GM19238 (cell line): ENCODE measurements around the gene HMX3.

Source experiments
- DNase-seq: peaks from one replicate; pipeline ENCODE4 v3.0.0; 2011; ENCODE audit warnings: low spot score; ENCODE audit not compliant: insufficient read length

HMX3 gene

DNA sequence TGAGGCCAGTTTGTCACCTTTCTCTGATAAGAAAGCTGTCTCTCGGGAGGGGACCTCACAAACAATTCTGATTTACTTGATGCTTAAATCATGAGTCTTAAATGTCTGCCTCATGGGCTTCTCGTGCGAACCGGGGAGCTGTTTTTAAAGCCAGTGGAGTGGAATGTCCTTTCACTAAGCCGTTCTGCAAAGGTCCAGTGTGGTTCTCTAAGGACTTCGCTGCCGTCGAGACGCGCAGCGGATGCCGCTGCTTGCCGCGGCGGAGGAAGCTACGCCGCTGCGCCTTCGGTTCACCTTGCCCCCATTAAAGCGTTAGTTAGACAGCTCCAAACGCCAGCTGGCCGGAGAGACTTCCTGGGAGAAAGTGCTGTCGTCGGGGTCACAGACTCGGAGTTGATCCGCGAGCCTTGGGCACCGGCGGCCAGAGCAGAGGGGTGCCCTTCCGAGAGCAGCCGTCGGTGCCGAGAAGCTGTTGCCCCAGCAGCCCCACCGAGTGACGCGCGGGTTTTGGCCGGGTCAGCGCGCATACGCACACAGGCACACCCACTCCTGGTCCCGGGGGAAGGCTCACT is 1.3 kb upstream of the HMX3 start:
- DNase-seq: no peak

- no peak for DNase-seq
These were observed 805 bp upstream of the HMX3 start for GRCh38 chr10:123134915-123135414.

- DNase-seq: no peak
These were observed 543 bp downstream of the HMX3 start for GRCh38 chr10:123136221-123136805.

- no peak for DNase-seq
These were observed 1.3 kb downstream of the HMX3 start for GRCh38 chr10:123136806-123137642.

DNA sequence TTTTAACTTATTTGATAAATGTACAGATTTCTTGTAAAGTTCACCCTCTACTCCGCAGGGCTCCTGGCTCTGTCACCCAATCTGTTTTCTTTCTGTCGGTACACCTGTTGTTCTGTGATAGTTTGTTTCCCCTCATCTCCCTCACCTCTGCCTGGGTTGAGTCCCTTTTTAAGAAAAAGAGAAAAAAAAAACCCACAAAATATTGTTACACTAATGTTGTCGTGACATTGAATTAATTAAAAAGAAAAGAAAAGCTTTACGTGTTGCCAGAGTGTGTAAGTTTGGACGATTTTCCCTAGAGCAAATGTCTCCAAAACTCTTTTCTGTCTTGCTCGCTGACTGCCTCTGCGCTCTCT is 3.4 kb downstream of the HMX3 start:
- no peak for DNase-seq

DNA sequence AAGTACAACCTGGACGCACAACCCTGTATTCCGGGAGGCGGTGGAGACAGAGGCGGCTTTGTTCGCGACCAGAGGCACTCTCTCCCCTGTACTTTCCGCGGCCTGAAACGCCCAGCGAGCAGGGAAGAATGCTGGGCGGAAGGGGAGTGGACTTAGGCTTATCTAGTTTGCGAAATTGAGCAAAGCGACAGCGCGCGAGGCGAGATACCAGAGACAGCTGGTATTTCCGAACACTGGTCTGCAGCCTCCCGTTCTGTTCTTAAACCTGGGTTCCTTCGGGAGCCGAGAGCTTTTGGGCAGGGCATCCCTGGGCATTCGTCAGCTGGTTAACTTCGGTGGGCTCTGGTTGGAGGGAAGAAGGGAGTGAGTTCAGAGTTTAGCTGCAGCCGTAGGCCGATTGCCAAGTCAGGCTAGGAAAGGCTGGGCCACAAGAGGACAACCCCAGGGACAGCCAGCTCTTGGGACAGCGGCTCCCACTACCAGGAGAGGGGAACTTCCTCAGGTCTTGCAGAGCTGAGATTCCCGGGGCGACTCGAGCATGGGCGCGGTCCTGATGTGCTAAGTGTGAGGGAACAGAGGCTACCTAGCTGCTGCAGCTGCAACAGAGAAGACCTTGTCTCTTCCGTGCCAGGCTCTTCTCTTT is 3.9 kb downstream of the HMX3 start:
- DNase-seq: no peak

- no peak for DNase-seq
These were observed 4.6 kb downstream of the HMX3 start for GRCh38 chr10:123140164-123140982.

DNA sequence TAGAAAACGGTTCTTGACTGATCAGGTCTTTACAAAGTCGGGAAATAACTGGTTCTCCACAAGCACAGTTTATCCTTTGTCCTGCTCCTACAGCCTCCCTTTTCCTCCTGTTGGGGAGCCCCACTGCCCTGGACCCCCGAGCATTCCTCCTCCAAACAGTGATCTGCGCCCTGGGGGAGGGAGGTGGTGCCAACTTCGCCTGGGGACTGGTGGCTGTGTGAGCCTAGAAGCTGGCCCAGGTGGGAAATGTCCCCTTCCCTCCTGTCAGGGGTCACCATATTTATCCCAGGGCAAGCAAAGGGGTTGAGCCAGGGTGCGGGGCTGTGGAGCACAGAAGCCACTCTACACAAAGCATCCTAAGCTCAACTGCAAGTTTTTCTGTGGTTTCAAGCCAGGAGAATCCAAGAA is 5.2 kb downstream of the HMX3 start:
- no peak for DNase-seq

DNA sequence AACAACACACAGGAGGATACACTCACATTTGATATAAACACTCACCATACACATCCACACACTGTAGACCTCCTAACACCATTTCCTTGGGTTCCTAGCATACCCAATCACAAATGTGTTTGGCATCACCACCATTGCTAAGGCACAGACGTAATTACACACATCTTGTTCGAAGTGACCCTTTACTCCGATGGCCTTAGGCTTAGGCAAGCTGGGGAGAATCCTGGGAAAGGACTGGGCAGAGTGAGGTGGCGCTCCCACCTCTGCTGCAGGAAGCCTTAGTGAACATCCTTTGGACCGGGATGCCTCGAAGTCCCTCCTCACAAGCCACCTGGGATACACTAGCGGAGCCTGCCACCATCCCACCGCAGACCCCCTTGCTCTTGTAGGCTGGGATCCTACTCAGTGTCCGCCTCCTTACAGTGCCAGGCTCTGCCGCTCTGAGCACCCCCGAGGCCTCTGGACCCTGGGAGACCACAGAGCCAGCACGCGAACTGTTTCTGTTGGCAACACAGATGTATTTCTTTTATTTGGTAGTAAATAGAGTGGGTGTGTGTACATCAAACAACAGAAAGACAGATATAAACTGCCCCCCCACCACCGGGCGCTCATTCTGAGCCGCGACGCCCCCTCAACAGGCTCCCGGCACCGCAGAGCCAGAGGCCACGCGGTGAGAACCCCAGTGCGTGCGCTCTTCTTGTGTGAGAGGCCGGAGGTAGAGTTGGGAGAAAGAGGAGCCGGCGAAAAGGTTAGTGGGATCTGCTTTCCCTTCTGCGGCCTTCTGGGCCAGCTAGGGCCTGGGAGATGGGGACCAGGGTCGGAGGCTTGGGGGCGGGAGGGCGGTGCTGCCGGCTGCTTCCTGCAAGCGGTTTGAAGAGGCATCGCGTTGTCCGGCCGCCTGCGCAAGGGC is 6.3 kb downstream of the HMX3 start:
- no peak for DNase-seq

GRCh38 chr10:123142701-123143161 is 7.0 kb downstream of the HMX3 start:
- no peak for DNase-seq

DNA sequence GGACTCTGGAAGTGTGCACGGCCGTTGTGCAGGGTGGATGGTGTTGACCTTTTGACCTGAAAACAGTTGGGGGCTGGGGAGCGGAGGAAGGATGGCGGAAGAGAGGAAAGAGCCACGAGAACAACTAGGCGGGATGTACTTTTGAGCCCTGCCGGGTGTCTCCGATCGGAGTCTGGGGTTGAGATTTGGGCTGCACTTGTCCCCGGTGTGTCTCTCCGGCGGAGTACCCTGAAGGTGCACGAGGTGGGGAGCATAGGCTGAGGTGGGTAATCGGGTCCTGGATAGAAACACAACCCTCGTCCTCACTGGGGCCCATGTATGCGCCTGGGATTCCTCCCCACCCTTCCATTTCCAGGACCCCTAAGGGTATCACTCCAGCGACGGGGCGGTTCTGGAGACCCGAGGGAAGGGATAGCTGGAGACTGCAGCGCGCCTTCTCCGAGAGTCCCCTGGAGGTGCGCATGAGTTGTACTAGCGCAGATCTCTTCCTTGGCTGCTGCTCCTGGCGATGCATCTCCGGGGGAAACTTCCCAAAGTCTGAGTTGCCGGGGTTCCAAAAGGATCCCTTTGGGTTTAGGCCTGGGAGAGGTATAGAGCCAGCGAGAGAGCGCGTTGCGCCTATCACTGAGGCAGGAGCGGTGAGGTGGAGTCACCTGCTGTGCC is 7.5 kb downstream of the HMX3 start:
- no peak for DNase-seq

DNA sequence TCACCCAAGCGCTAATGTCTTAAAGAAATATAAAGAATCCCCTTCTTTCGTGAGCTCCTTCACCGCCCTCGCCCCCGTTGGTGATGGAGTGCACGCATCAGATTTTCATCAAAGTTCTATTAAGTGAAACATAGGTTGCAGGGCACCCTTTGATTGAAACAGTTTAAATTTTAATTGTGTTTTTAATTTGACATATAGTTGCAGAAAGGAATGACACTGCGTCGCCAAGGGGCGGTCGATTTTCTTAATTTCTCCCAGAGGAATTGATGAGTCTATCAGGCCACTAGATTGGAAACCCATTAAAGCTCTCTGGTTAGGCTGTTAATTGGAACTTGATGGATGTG is 8.0 kb downstream of the HMX3 start:
- no peak for DNase-seq

GRCh38 chr10:123144697-123145541 is 9.1 kb downstream of the HMX3 start:
- DNase-seq: no peak

GRCh38 chr10:123145542-123146012 is 9.8 kb downstream of the HMX3 start:
- DNase-seq: no peak

GRCh38 chr10:123146013-123146893 is 10.5 kb downstream of the HMX3 start:
- DNase-seq: no peak

DNA sequence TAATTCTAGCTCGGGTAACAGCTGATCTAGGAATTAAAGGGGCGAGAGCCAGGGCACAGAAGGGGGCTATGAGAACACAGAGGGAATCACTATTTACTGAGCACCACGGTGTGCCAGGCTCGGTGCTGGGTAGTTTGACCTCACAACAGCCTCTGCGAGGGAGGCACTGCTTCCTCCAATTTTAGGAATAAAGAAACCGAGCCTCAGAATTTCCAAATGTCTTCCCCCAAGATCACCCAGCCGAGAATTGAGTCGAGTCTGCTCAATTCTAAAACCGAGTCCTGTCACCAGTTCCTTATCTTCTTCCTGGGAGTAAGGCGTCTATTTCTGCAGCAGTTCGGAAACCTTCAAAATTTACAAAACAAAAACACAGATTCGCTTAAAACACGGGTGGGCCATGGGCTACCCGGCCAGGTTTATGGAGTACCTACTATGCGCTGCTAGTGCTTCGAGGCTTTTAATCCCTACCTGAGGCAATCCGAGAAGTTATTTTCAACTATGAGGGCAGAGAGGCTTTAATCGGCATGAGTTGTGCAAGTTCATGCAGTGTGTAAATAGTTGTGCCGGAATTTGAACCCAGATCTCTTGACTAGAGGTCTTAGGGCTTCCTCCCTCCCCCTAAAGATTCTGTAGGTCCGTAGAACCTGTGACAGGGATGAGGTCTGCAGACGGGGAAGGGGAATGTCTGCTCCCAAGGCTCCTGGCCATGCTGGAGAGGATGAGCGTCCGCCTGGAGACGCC is 11.3 kb downstream of the HMX3 start:
- no peak for DNase-seq
